OCI-LY7 (cell line): ENCODE data around the gene KCNIP1. TPM values are rescaled to one million over a fixed set of nuclear protein-coding genes. Genes with fewer than 3 reads are reported as not detected.
"Not testable (repeated sequence)": the region's sequence is repeated elsewhere in the genome, so short reads cannot be mapped to it uniquely, and the experiment has no call there.

ENCODE experiments used
- BruUV-seq: library from RNA; stranded (reverse); fragments of 400-500 nt; replicated peaks from 2 replicates; lab custom pipeline; 2021; lab: Mats Ljungman, UMichigan
- CTCF ChIA-PET: fragments of 300-600 bp; sonication (Branson Sonifier 250); formaldehyde crosslinking; loops from one replicate; lab custom pipeline; 2022; ENCODE audit warnings: antibody characterized with exemption; ENCODE audit not compliant: unreplicated experiment; lab: Charles Lee
- POLR2A ChIA-PET: fragments of 300-600 bp; sonication (Branson Sonifier 250); formaldehyde crosslinking; loops from one replicate; lab custom pipeline; 2022; ENCODE audit warnings: antibody characterized with exemption; lab: Charles Lee
- DNase-seq: peaks from one replicate; pipeline ENCODE4 v3.0.0-alpha.2; 2015; ENCODE audit warnings: low spot score
- H2AFZ ChIP-seq: fragments of 200-600 bp; sonication (generic), shearing (Covaris generic); 2 replicates; pipeline ENCODE4 v1.6.1; 2014; ENCODE audit warnings: mild to moderate bottlenecking, antibody characterized with exemption, low read length, moderate library complexity
- H3K27ac ChIP-seq: fragments of 200-600 bp; sonication (generic); 2 replicates; pipeline ENCODE4 v1.5.1; 2014; ENCODE audit warnings: mixed run types, low read depth, mild to moderate bottlenecking, moderate library complexity, low read length, inconsistent platforms; ENCODE audit not compliant: poor library complexity, severe bottlenecking
- H3K36me3 ChIP-seq: fragments of 200-600 bp; sonication (generic); 2 replicates; pipeline ENCODE4 v1.6.1; 2014; ENCODE audit warnings: mild to moderate bottlenecking, antibody characterized with exemption, low read length, moderate library complexity, mixed read lengths; ENCODE audit not compliant: insufficient read depth
- H3K4me1 ChIP-seq: fragments of 200-600 bp; sonication (generic); 2 replicates; pipeline ENCODE4 v1.5.1; 2014; ENCODE audit warnings: mild to moderate bottlenecking, low read length; ENCODE audit not compliant: insufficient read depth, poor library complexity, severe bottlenecking
- H3K4me2 ChIP-seq: fragments of 200-600 bp; sonication (generic); 2 replicates; pipeline ENCODE4 v1.6.1; 2014; ENCODE audit warnings: mild to moderate bottlenecking, low read length
- H3K4me3 ChIP-seq: fragments of 200-600 bp; sonication (generic); 2 replicates; pipeline ENCODE4 v1.5.1; 2014; ENCODE audit warnings: mild to moderate bottlenecking, low read depth, low read length; ENCODE audit not compliant: poor library complexity, severe bottlenecking
- H3K79me2 ChIP-seq: fragments of 200-600 bp; sonication (generic); 2 replicates; pipeline ENCODE4 v1.6.1; 2016; ENCODE audit warnings: low read depth, mild to moderate bottlenecking, low read length, moderate library complexity, mixed read lengths; ENCODE audit not compliant: insufficient read depth
- H3K9me2 ChIP-seq: fragments of 200-600 bp; sonication (generic); 2 replicates; pipeline ENCODE4 v1.6.1; 2016; ENCODE audit warnings: mild to moderate bottlenecking, low read length, mixed read lengths; ENCODE audit not compliant: insufficient read depth
- H3K9me3 ChIP-seq: fragments of 200-600 bp; sonication (generic); 2 replicates; pipeline ENCODE4 v1.6.1; 2014; ENCODE audit warnings: mild to moderate bottlenecking, mixed run types, low read length, mixed read lengths
- H4K20me1 ChIP-seq: fragments of 200-600 bp; sonication (generic); 2 replicates; pipeline ENCODE4 v1.6.1; 2014; ENCODE audit warnings: mild to moderate bottlenecking, antibody characterized with exemption, low read length, moderate library complexity, mixed read lengths; ENCODE audit not compliant: insufficient read depth
- CTCF ChIP-seq: fragments of 200-600 bp; sonication (generic); conservative IDR thresholded peaks from 2 replicates; pipeline ENCODE4 v1.5.1; 2014; ENCODE audit warnings: mild to moderate bottlenecking, antibody characterized with exemption, low read length, moderate library complexity, mixed read lengths
- EZH2phosphoT487 ChIP-seq: fragments of 200-600 bp; sonication (generic); IDR thresholded peaks from 2 replicates; pipeline ENCODE4 v1.6.1; 2018; ENCODE audit warnings: low read depth, borderline replicate concordance, mild to moderate bottlenecking, mixed run types, antibody characterized with exemption, low read length, moderate library complexity, mixed read lengths
- intact Hi-C: fragments of 100-400 bp; cut with micrococcal nuclease; formaldehyde crosslinking; loops from one replicate; pipeline ENCODE4 v1.10.0; 2022; ENCODE audit not compliant: unreplicated experiment
- total RNA-seq, 2 experiments: library from RNA; depleted of rRNA in 1 of 2; stranded (reverse); fragments of >200 nt in 1 of 2; shearing (Covaris generic) in 1 of 2; gene quantifications; 2 replicates each; pipeline ENCODE4 v1.2.3, GENCODE V29; 2014 to 2022

KCNIP1 gene
- total RNA-seq, 2 experiments from 2014 or later = not detected

GRCh38 chr5:170753311-170753710 lies 249.5 kb downstream of the KCNIP1 start:
- intact Hi-C loops = no loop called here
- BruUV-seq = no TSS peak
- CTCF ChIA-PET = no interaction called here

GRCh38 chr5:170754508-170754907 lies 250.7 kb downstream of the KCNIP1 start:
- H3K79me2 ChIP-seq, H4K20me1 ChIP-seq, POLR2A ChIA-PET, H2AFZ ChIP-seq, DNase-seq, H3K9me2 ChIP-seq, H3K4me2 ChIP-seq, H3K4me3 ChIP-seq, H3K36me3 ChIP-seq, BruUV-seq, intact Hi-C loops, H3K9me3 ChIP-seq, H3K4me1 ChIP-seq, CTCF ChIA-PET, H3K27ac ChIP-seq: not testable (repeated sequence)

More at GRCh38 chr5:170753311-170753710, 249.5 kb downstream of the KCNIP1 start:
- no peaks in the 10 kb centered on the region for H3K9me3 ChIP-seq
- H2AFZ ChIP-seq = no peak overlapping the region
- no peaks in the 10 kb centered on the region for H3K36me3 ChIP-seq
- no peak overlapping the region for H3K27ac ChIP-seq
- H3K4me1 ChIP-seq = no peaks in the 10 kb centered on the region
- no peaks in the 10 kb centered on the region for H3K79me2 ChIP-seq
- no peak for DNase-seq
- no peak overlapping the region for H3K4me3 ChIP-seq
- no peaks in the 10 kb centered on the region for H3K9me2 ChIP-seq
- POLR2A ChIA-PET = no interaction called here
- TF ChIP-seq EZH2phosphoT487 (no peak), CTCF (no peak)
- no peak overlapping the region for H3K4me2 ChIP-seq
- no peaks in the 10 kb centered on the region for H4K20me1 ChIP-seq

GRCh38 chr5:170755679-170756456 lies 252.0 kb downstream of the KCNIP1 start:
- H3K36me3 ChIP-seq = no peaks in the 10 kb centered on the region
- no peaks in the 10 kb centered on the region for H4K20me1 ChIP-seq
- H3K9me2 ChIP-seq = no peaks in the 10 kb centered on the region
- ChIA-PET POLR2A (interaction anchor here (0.5 to 1.4 kb wide), 3 partner anchors 11 to 490 kb away, joined by 3 to 8 read pairs (median 3); no protein-coding TSS in a partner anchor), CTCF (no interaction called here)
- no peak for DNase-seq
- no peaks in the 10 kb centered on the region for H3K4me1 ChIP-seq
- H3K4me2 ChIP-seq = no peak overlapping the region
- BruUV-seq = no TSS peak
- no peak overlapping the region for H3K27ac ChIP-seq
- intact Hi-C loops = no loop called here
- H2AFZ ChIP-seq = no peak overlapping the region
- no peaks in the 10 kb centered on the region for H3K9me3 ChIP-seq
- H3K4me3 ChIP-seq = no peak overlapping the region
- H3K79me2 ChIP-seq = no peaks in the 10 kb centered on the region
- TF ChIP-seq CTCF (no peak), EZH2phosphoT487 (no peak)
